ENCODE results near the gene TMEM167A. TPM values are rescaled to one million over a fixed set of nuclear protein-coding genes. Genes with fewer than 3 reads are reported as not detected.

The TMEM167A gene
- total RNA-seq, 2 experiments from 2014 or later = 33.8 to 37.1 TPM

DNA sequence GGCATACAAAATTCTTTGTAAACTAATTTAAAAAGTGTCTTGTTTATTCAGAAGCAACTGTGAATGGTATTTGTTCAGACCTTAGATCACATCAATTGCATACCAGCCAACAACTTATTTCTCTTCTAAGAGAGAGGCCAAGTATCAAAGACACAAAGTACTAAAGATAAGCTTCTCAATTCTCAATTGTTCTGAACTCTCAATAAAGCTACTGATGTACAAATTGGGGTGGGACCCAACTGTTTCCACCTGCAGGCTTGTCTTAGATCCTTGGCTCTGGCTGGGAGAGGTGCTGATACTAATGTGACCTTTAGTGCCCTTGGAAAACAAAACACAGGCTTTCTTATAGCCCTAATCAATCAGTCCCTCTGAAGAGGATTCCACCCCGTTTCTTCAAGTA is 22.3 kb upstream of the TMEM167A start:
- TF ChIP-seq, protein P1, sequence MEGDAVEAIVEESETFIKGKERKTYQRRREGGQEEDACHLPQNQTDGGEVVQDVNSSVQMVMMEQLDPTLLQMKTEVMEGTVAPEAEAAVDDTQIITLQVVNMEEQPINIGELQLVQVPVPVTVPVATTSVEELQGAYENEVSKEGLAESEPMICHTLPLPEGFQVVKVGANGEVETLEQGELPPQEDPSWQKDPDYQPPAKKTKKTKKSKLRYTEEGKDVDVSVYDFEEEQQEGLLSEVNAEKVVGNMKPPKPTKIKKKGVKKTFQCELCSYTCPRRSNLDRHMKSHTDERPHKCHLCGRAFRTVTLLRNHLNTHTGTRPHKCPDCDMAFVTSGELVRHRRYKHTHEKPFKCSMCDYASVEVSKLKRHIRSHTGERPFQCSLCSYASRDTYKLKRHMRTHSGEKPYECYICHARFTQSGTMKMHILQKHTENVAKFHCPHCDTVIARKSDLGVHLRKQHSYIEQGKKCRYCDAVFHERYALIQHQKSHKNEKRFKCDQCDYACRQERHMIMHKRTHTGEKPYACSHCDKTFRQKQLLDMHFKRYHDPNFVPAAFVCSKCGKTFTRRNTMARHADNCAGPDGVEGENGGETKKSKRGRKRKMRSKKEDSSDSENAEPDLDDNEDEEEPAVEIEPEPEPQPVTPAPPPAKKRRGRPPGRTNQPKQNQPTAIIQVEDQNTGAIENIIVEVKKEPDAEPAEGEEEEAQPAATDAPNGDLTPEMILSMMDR (IDR thresholded peaks at IDR 0.05) = no peak
- intact Hi-C loops (cut with DNase I, micrococcal nuclease) = no loop called here

DNA sequence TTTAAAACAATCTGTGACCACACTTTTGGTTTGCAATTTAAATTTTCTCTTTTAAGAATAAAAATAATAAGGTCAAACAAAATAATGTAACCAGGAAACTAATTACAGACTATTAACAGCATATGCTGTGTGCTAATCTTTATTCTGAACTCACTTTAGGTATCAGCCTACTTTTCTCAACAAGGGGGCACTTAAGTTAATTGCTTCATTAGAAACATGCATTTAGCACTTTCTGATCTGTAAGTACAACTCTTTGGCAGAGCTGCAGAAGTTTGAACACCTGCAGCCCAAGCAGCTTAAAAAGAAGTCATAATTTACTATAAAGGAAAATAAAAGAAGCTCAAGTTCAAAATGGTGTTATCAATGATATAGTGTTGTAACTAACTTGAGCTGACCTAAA is 21.8 kb upstream of the TMEM167A start:
- H3K27ac ChIP-seq (ENCODE audit: low read depth in 1 of 2, low read length in 2 of 2) = no peak overlapping the region
- ChIA-PET CTCF (no interaction called here), POLR2A (no interaction called here)
- H3K9me3 Mint-ChIP-seq = no peaks in the 10 kb centered on the region
- no peaks in the 10 kb centered on the region for H3K27me3 Mint-ChIP-seq
- no peak overlapping the region for H3K4me3 Mint-ChIP-seq
- no peaks in the 10 kb centered on the region for H3K4me1 ChIP-seq (ENCODE audit: insufficient read depth, low read length)
- DNase-seq (no peak), ATAC-seq (ENCODE audit: poor library complexity) (no peak)
- intact Hi-C loops (cut with DNase I, micrococcal nuclease) = no loop called here
- TF ChIP-seq, protein P1 (IDR thresholded peaks at IDR 0.05) = no peak
- H3K36me3 Mint-ChIP-seq (ENCODE audit: low read depth) = peaks cover 14% of the 10 kb centered on the region
- H3K4me3 ChIP-seq (ENCODE audit: low read length) = no peak overlapping the region
- no peaks in the 10 kb centered on the region for H3K4me1 Mint-ChIP-seq (ENCODE audit: low read depth)
- H3K27ac Mint-ChIP-seq = no peak overlapping the region
- no peaks in the 10 kb centered on the region for H3K36me3 ChIP-seq (ENCODE audit: insufficient read depth, low read length)
- peaks cover 0 to 3% of the 10 kb centered on the region in 2 experiments for H3K9me3 ChIP-seq (ENCODE audit: control insufficient read depth in 1 of 2, insufficient read depth in 1 of 2, low read length in 2 of 2)
- H3K27me3 ChIP-seq (ENCODE audit: control insufficient read depth in 1 of 2, insufficient read depth in 2 of 2, low read length in 2 of 2) = no peaks in the 10 kb centered on the region

More for the DNA sequence above, 22.3 kb upstream of the TMEM167A start:
- Mint-ChIP-seq H3K27me3 (no peaks in the 10 kb centered on the region), H3K9me3 (no peaks in the 10 kb centered on the region), H3K36me3 (ENCODE audit: low read depth) (peaks cover 10% of the 10 kb centered on the region), H3K4me1 (ENCODE audit: low read depth) (no peaks in the 10 kb centered on the region), H3K27ac (no peak overlapping the region), H3K4me3 (no peak overlapping the region)
- Histone ChIP-seq H3K4me1 (ENCODE audit: insufficient read depth, low read length) (no peaks in the 10 kb centered on the region), H3K27me3 (ENCODE audit: control insufficient read depth in 1 of 2, insufficient read depth in 2 of 2, low read length in 2 of 2) (no peaks in the 10 kb centered on the region), H3K36me3 (ENCODE audit: insufficient read depth, low read length) (no peaks in the 10 kb centered on the region), H3K27ac (ENCODE audit: low read depth in 1 of 2, low read length in 2 of 2) (no peak overlapping the region), H3K4me3 (ENCODE audit: low read length) (no peak overlapping the region), H3K9me3 (ENCODE audit: control insufficient read depth in 1 of 2, insufficient read depth in 1 of 2, low read length in 2 of 2) (no peaks in the 10 kb centered on the region)
- DNase-seq (no peak), ATAC-seq (ENCODE audit: poor library complexity) (no peak)
- POLR2A ChIA-PET = no interaction called here
- CTCF ChIA-PET = no interaction called here

DNA sequence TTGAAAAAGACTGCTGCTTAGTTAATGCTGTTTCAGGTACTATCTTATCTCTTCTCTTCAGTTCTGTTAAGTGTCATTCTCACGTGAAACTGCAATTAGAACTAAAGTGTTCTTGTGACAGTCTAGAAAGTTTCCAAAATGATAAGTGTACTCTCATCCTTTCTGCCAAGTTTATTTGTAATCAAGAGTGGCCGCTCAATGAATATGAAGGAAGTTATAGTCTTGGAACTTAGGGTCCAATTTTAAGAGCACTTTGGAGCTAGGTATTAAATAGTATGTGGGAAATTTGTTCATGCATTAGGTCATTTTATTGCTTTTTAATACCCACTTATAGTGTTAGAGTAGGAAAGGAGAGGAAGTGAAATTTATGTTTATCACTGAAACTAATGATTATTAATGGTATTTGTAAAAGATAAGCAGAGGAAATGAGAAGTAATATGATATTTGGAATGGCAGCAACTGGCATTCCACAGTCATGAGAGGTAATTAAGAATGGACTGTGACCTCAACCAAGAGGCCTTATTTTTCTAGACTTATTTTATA is 20.6 kb upstream of the TMEM167A start:
- Histone ChIP-seq H3K9me3 (ENCODE audit: control insufficient read depth in 1 of 2, insufficient read depth in 1 of 2, low read length in 2 of 2) (peaks cover 0 to 16% of the 10 kb centered on the region in 2 experiments), H3K27me3 (ENCODE audit: control insufficient read depth in 1 of 2, insufficient read depth in 2 of 2, low read length in 2 of 2) (no peaks in the 10 kb centered on the region), H3K4me3 (ENCODE audit: low read length) (no peak overlapping the region), H3K36me3 (ENCODE audit: insufficient read depth, low read length) (no peaks in the 10 kb centered on the region), H3K27ac (ENCODE audit: low read depth in 1 of 2, low read length in 2 of 2) (no peak overlapping the region), H3K4me1 (ENCODE audit: insufficient read depth, low read length) (no peaks in the 10 kb centered on the region)
- Mint-ChIP-seq H3K36me3 (ENCODE audit: low read depth) (peaks cover 27% of the 10 kb centered on the region), H3K4me3 (no peak overlapping the region), H3K4me1 (ENCODE audit: low read depth) (peaks cover 9% of the 10 kb centered on the region), H3K27ac (no peak overlapping the region), H3K9me3 (peaks cover 6% of the 10 kb centered on the region), H3K27me3 (no peaks in the 10 kb centered on the region)
- TF ChIP-seq, protein P1 (IDR thresholded peaks at IDR 0.05) = no peak
- ChIA-PET CTCF (no interaction called here), POLR2A (no interaction called here)
- intact Hi-C loops (cut with DNase I, micrococcal nuclease) = no loop called here
- no peak for DNase-seq
- ATAC-seq (ENCODE audit: poor library complexity) = no peak
